ENCODE data around the gene CMSS1.
A peak's percentile ranks its signal among the peaks of the same experiment; 100 is the strongest.
"Not testable (repeated sequence)": the region's sequence is repeated elsewhere in the genome, so short reads cannot be mapped to it uniquely, and the experiment has no call there.

Gene CMSS1

DNA sequence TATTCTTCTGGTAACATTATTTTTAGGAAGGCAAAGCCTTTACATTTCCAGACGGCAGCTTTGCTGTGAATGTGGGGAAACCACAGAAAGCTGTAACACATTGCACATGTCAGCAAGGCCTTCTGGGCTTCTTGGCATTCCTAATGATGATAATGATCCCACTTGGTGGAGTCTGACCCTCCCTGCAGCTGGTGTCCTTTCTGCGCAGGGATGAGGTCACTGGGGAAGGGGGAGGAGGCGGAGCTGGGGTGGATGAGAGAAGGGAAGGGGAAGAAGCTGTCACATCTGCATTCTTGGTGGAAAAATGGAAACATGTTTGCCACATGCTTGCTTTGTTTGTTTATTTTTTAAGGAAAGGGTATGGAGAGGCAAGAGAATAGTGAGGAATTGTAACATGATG lies 228.0 kb downstream of the CMSS1 start:
- TF ChIP-seq, protein P1, sequence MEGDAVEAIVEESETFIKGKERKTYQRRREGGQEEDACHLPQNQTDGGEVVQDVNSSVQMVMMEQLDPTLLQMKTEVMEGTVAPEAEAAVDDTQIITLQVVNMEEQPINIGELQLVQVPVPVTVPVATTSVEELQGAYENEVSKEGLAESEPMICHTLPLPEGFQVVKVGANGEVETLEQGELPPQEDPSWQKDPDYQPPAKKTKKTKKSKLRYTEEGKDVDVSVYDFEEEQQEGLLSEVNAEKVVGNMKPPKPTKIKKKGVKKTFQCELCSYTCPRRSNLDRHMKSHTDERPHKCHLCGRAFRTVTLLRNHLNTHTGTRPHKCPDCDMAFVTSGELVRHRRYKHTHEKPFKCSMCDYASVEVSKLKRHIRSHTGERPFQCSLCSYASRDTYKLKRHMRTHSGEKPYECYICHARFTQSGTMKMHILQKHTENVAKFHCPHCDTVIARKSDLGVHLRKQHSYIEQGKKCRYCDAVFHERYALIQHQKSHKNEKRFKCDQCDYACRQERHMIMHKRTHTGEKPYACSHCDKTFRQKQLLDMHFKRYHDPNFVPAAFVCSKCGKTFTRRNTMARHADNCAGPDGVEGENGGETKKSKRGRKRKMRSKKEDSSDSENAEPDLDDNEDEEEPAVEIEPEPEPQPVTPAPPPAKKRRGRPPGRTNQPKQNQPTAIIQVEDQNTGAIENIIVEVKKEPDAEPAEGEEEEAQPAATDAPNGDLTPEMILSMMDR (IDR thresholded peaks at IDR 0.05; ENCODE audit: control extremely low read depth, extremely low read depth, low read depth, missing control alignments), result no peak
- no peak for DNase-seq (ENCODE audit: extremely low spot score)
- ChIA-PET POLR2A (no interaction called here), CTCF (interaction anchor here (0.7 to 6.3 kb wide), 9 partner anchors 14 to 1054 kb away, joined by 3 to 22 read pairs (median 4); no protein-coding TSS in a partner anchor)

DNA sequence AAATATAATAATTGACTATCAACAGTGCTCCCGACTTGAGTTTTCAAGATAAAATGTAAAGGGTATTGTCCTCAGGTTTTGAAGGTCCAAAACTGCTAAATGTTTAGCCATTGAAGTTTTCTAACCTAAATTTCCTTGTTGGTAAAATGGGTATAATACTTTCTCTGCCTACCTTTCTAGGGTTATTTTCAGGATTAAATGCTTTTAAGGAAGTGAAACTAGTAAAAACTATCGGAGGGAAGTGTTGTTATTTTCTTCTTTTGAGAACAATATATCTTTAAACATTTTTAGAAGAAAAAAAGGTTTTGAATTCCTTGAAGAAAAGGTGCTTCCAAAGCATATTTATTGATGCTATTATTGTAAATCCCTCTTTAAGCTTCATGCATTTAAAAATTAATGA lies 229.3 kb downstream of the CMSS1 start:
- CTCF ChIA-PET, result interaction anchor here (0.9 to 6.3 kb wide), 8 partner anchors 12 to 214 kb away, joined by 3 to 22 read pairs (median 3); partner anchors contain the start of gene TBC1D23
- no peak for DNase-seq (ENCODE audit: extremely low spot score)
- TF ChIP-seq, protein P1 (IDR thresholded peaks at IDR 0.05; ENCODE audit: control extremely low read depth, extremely low read depth, low read depth, missing control alignments), result no peak
- POLR2A ChIA-PET, result interaction anchor here (0.6 to 0.7 kb wide), 2 partner anchors 215 to 222 kb away, joined by 3 to 4 read pairs; no protein-coding TSS in a partner anchor

DNA sequence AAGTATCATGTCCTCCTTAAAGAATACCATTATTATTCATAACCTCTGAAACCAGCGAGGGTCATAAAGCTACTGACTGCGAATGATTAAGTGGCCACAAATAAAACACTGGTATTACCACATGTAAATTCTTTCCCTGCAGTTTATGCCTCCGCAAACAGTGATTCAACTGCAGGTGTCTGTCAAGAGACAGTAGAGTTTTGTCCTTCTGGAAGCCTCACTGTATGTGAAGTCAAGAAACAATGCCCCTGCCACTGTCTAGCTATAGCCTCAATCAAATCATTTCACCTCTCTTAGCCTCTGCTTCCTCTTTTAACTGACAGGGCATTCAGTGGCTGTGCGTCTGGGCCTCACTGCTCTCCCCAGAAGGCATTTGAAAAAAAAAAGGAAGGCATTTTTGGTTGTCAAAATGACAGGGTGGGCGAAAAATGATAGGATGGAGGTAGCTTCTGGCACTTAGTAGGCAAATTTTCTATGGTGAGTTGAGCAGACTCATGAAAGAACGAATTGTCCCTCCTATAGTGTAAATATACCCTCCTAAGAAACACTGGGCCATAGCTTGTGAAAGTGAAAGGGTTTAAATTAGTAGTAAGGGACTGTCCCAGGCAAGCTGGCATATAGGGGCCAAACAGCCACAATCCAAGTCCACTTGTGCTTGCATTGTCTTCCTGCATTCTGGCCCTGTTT lies 229.9 kb downstream of the CMSS1 start:
- TF ChIP-seq, protein P1 (IDR thresholded peaks at IDR 0.05; ENCODE audit: control extremely low read depth, extremely low read depth, low read depth, missing control alignments), result no peak
- CTCF ChIA-PET, result interaction anchor here (0.7 to 6.3 kb wide), 11 partner anchors 11 to 269 kb away, joined by 3 to 22 read pairs (median 3); partner anchors contain the start of gene TBC1D23
- POLR2A ChIA-PET, result interaction anchor here (0.6 to 0.7 kb wide), 3 partner anchors 26 to 221 kb away, joined by 3 to 4 read pairs (median 3); no protein-coding TSS in a partner anchor
- DNase-seq (ENCODE audit: extremely low spot score), result peak; percentile 42

DNA sequence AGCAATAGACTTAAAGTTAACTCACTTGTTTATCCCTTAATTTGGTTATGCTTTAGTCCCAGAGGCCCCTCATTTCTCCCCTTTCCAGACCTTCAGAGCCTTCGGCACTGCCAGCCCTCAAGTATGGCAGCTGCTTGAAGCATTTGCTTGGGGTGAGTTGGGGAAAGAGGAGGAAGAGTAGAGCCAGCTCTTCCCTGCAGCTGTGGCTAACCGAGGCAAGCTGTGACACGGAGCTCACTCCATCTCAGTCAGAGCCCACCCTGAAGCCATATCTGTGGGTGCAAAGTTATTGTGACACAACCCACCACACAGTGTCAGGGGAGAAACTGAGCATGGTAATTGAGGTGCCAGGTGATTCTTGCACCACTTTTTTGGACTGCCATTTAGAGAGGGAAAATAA lies 230.6 kb downstream of the CMSS1 start:
- TF ChIP-seq, protein P1 (IDR thresholded peaks at IDR 0.05; ENCODE audit: control extremely low read depth, extremely low read depth, low read depth, missing control alignments), result no peak
- ChIA-PET POLR2A (interaction anchor here (0.6 kb wide), 1 partner anchor 27 kb away, joined by 3 read pairs; no protein-coding TSS in a partner anchor), CTCF (interaction anchor here (0.7 to 6.3 kb wide), 9 partner anchors 10 to 268 kb away, joined by 3 to 22 read pairs (median 3); no protein-coding TSS in a partner anchor)
- DNase-seq (ENCODE audit: extremely low spot score), result no peak

DNA sequence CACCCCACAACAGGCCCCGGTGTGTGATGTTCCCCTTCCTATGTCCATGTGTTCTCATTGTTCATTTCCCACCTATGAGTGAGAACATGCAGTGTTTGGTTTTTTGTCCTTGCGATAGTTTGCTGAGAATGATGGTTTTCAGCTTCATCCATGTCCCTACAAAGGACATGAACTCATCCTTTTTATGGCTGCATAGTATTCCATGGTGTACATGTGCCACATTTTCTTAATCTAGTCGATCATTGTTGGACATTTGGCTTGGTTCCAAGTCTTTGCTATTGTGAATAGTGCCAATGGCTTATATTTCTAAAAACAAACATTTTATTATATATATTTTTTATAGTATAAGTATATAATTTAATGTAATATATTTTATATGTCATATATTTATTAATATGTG lies 233.9 kb downstream of the CMSS1 start:
- POLR2A ChIA-PET; DNase-seq (ENCODE audit: extremely low spot score): not testable (repeated sequence)
- CTCF ChIA-PET, result interaction anchor here (1.6 kb wide), 1 partner anchor 13 kb away, joined by 3 read pairs; no protein-coding TSS in a partner anchor

DNA sequence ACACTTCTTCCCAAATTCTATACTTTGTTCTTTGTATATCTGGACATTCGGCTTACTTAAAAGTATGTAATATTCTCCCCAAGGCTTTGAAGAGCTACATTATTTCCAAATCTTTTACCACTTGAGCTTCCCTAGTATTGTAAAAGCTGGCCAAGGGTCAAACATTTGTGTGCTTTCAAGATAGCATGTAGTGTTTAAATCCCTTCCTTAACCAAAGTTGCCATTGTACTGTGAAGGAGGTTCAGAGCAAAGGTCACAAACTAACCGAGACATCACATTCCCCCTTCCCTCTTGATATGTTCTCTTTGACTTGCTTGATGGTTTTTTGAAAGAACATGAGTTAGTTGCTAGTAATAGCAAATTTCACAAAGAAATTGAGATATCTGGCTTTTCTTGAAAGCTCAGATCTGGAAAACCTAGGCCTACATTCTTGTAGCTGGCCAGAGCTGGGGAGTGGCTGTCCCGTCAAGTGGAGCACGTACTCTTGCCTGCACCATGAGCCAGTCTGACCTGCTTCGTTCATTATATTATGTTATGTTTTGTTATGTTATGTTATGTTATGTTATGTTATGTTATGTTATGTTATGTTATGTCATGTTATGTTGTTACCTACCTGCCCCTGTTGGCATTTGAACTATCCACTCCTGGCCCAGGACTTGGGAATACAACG lies 236.4 kb downstream of the CMSS1 start:
- ChIA-PET POLR2A (no interaction called here), CTCF (interaction anchor here (0.8 to 1.4 kb wide), 3 partner anchors 10 to 15 kb away, joined by 3 to 4 read pairs (median 3); no protein-coding TSS in a partner anchor)
- no peak for DNase-seq (ENCODE audit: extremely low spot score)
- TF ChIP-seq, protein P1 (IDR thresholded peaks at IDR 0.05; ENCODE audit: control extremely low read depth, extremely low read depth, low read depth, missing control alignments), result no peak
